ENCODE data around the gene ICAM3.
"Not testable (repeated sequence)": the region's sequence is repeated elsewhere in the genome, so short reads cannot be mapped to it uniquely, and the experiment has no call there.

- not testable (repeated sequence) for TF ChIP-seq POLR2A (IDR thresholded peaks at IDR 0.05; ENCODE audit: borderline replicate concordance, extremely low read depth, insufficient read depth, insufficient read length); EGR1 (IDR thresholded peaks at IDR 0.05; ENCODE audit: low read depth); ATF3 (IDR thresholded peaks at IDR 0.05); RAD21 (IDR thresholded peaks at IDR 0.05; ENCODE audit: low read depth); CTCF (IDR thresholded peaks at IDR 0.05 in 2 of 3, conservative IDR thresholded peaks at IDR 0.05 in 1 of 3; ENCODE audit: borderline replicate concordance in 1 of 3, insufficient read depth in 1 of 3, low read depth in 2 of 3, low read length in 2 of 3); TCF7L2 (IDR thresholded peaks at IDR 0.05; ENCODE audit: borderline replicate concordance, extremely low read depth, insufficient read depth, insufficient read length); EZH2 (IDR thresholded peaks at IDR 0.05); SP1 (IDR thresholded peaks at IDR 0.05; ENCODE audit: low read depth); POLR2AphosphoS5 (IDR thresholded peaks at IDR 0.05; ENCODE audit: low read depth, low read length); ELF1 (IDR thresholded peaks at IDR 0.05; ENCODE audit: borderline replicate concordance, low read depth); EZH2phosphoT487 (IDR thresholded peaks at IDR 0.05; ENCODE audit: borderline replicate concordance); SRF (IDR thresholded peaks at IDR 0.05; ENCODE audit: low read depth)
These were observed 2.7 kb downstream of the ICAM3 start for GRCh38 chr19:10336725-10337124.
